AG10803 (cell line): Measurements from ENCODE around the gene RPUSD2.
"Not testable (repeated sequence)": the region's sequence is repeated elsewhere in the genome, so short reads cannot be mapped to it uniquely, and the experiment has no call there.

Experiments used
- DNase-seq: peaks from one replicate; pipeline ENCODE4 v3.0.0; 2010; ENCODE audit warnings: low read depth
- H3K4me3 ChIP-seq: 2 replicates; pipeline ENCODE4 v1.5.1; 2011; ENCODE audit warnings: mild to moderate bottlenecking, low read length, control low read depth
- CTCF ChIP-seq: conservative IDR thresholded peaks from 2 replicates; pipeline ENCODE4 v1.5.1; 2011; ENCODE audit warnings: mild to moderate bottlenecking, low read length, control low read depth, inconsistent platforms

The RPUSD2 gene

GRCh38 chr15:40564591-40565332 lies 4.3 kb upstream of the RPUSD2 start, which contains the start of gene CCDC32:
Gene CCDC32 (minus strand): TSS chr15:40565042. CDS start chr15:40563015, 2,027 bp downstream.
- TF ChIP-seq CTCF: no peak
- DNase-seq: peak; percentile 97
- peak within 1 kb of the TSS; percentile 92 for H3K4me3 ChIP-seq

- H3K4me3 ChIP-seq: peak overlapping the region; percentile 92
- no peak for DNase-seq
- no peak for TF ChIP-seq CTCF
These were observed 3.5 kb upstream of the RPUSD2 start for GRCh38 chr15:40565333-40566238.

- no peak overlapping the region for H3K4me3 ChIP-seq
- peak; percentile 40 for TF ChIP-seq CTCF
- DNase-seq: no peak
These were observed 2.0 kb upstream of the RPUSD2 start for GRCh38 chr15:40567111-40567510.

- no peak for TF ChIP-seq CTCF
- DNase-seq: no peak
- no peak overlapping the region for H3K4me3 ChIP-seq
These were observed 6.0 kb downstream of the RPUSD2 start for GRCh38 chr15:40575113-40575512.

GRCh38 chr15:40576914-40577313 lies 7.8 kb downstream of the RPUSD2 start:
- not testable (repeated sequence) for DNase-seq, H3K4me3 ChIP-seq

- H3K4me3 ChIP-seq: no peak overlapping the region
- TF ChIP-seq CTCF: no peak
- no peak for DNase-seq
These were observed 9.8 kb downstream of the RPUSD2 start for GRCh38 chr15:40578892-40579291.

GRCh38 chr15:40581796-40582195 lies 12.7 kb downstream of the RPUSD2 start:
- H3K4me3 ChIP-seq, DNase-seq: not testable (repeated sequence)
